Parathyroid adenoma (tissue), 2 donors: ENCODE data around the gene ANKLE1.
A peak's percentile ranks its signal among the peaks of the same experiment; 100 is the strongest.

ENCODE experiments used
- H2AFZ ChIP-seq: fragments of 300-600 bp; sonication (generic); one replicate; pipeline ENCODE4 v1.7.0; 2017; ENCODE audit warnings: antibody characterized with exemption, mild to moderate bottlenecking
- H3K27ac ChIP-seq: fragments of 300-600 bp; sonication (generic); one replicate; pipeline ENCODE4 v1.7.0; 2017
- H3K27me3 ChIP-seq: fragments of 300-600 bp; sonication (generic); one replicate; pipeline ENCODE4 v1.7.0; 2017; ENCODE audit warnings: low read length; ENCODE audit not compliant: control insufficient read depth, insufficient read depth
- H3K36me3 ChIP-seq: fragments of 300-600 bp; sonication (generic); one replicate; pipeline ENCODE4 v1.7.0; 2017; ENCODE audit warnings: low read length; ENCODE audit not compliant: control insufficient read depth, insufficient read depth
- H3K4me1 ChIP-seq: fragments of 300-600 bp; sonication (generic); one replicate; pipeline ENCODE4 v1.7.0; 2017; ENCODE audit warnings: control low read depth
- H3K4me2 ChIP-seq: fragments of 300-600 bp; sonication (generic); one replicate; pipeline ENCODE4 v1.7.0; 2017; ENCODE audit warnings: low read length
- H3K4me3 ChIP-seq: fragments of 300-600 bp; sonication (generic); one replicate; pipeline ENCODE4 v1.7.0; 2017; ENCODE audit warnings: low read depth, low read length
- H3K79me2 ChIP-seq: fragments of 300-600 bp; sonication (generic); one replicate; pipeline ENCODE4 v1.7.0; 2017; ENCODE audit warnings: control low read depth
- H3K9ac ChIP-seq: fragments of 300-600 bp; sonication (generic); one replicate; pipeline ENCODE4 v1.7.0; 2017; ENCODE audit warnings: mild to moderate bottlenecking
- H3K9me3 ChIP-seq: fragments of 300-600 bp; sonication (generic); one replicate; pipeline ENCODE4 v1.7.0; 2017; ENCODE audit warnings: low read length; ENCODE audit not compliant: control insufficient read depth
- TF ChIP-seq, protein P1 (sequence below): fragments of 300-600 bp; sonication (generic); IDR thresholded peaks from one replicate; pipeline ENCODE4 v1.7.0; 2017; ENCODE audit warnings: antibody characterized with exemption, mild to moderate bottlenecking
- donor health status: primary hyperparathyroidism.

Gene ANKLE1, protein sequence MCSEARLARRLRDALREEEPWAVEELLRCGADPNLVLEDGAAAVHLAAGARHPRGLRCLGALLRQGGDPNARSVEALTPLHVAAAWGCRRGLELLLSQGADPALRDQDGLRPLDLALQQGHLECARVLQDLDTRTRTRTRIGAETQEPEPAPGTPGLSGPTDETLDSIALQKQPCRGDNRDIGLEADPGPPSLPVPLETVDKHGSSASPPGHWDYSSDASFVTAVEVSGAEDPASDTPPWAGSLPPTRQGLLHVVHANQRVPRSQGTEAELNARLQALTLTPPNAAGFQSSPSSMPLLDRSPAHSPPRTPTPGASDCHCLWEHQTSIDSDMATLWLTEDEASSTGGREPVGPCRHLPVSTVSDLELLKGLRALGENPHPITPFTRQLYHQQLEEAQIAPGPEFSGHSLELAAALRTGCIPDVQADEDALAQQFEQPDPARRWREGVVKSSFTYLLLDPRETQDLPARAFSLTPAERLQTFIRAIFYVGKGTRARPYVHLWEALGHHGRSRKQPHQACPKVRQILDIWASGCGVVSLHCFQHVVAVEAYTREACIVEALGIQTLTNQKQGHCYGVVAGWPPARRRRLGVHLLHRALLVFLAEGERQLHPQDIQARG

DNA sequence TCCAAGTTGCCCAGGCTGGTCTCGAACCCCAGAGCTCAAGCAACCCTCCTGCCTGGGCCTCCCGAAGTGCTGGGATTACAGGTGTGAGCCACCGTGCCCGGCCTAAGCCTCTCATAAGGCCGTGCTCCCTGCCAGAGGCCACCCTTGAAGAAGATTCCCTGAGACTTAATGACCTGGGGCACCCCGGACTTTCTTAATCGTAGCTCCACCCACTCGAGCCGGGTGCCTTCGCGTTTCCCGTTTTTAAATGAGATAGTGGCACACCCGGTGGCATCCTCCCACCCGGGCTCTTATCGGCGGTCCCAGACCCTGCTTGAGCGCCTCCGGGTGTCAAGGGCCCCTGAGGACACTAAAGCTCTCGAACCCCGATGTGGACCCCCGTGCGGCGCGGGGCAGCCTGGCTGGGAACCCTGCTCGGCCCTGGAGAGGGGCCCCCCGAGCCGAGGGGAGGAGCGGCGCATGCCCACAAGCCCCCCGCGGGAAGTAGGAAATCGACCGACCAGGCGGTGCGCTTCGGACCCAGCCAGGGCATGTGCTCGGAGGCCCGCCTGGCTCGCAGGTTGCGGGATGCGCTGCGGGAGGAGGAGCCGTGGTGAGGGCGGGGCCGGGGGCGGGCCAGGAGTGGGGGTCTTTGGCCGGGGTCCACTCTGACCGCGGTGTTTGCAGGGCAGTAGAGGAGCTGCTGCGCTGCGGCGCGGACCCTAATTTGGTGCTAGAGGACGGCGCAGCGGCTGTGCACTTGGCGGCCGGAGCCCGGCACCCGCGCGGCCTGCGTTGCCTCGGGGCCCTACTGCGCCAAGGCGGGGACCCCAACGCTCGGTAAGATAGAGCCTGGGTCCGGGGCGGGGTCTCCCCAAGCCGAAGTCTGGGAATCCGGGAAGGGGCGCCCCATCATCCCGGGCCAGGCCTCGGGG, at the start of gene ANKLE1:
TSS of gene ANKLE1 (plus strand) at position 511 of the 914 bp plus-strand sequence. CDS start at position 531, 20 bp downstream.
- H3K4me2 ChIP-seq, result peak within 1 kb of the TSS; percentile 54
- TF ChIP-seq, protein P1, sequence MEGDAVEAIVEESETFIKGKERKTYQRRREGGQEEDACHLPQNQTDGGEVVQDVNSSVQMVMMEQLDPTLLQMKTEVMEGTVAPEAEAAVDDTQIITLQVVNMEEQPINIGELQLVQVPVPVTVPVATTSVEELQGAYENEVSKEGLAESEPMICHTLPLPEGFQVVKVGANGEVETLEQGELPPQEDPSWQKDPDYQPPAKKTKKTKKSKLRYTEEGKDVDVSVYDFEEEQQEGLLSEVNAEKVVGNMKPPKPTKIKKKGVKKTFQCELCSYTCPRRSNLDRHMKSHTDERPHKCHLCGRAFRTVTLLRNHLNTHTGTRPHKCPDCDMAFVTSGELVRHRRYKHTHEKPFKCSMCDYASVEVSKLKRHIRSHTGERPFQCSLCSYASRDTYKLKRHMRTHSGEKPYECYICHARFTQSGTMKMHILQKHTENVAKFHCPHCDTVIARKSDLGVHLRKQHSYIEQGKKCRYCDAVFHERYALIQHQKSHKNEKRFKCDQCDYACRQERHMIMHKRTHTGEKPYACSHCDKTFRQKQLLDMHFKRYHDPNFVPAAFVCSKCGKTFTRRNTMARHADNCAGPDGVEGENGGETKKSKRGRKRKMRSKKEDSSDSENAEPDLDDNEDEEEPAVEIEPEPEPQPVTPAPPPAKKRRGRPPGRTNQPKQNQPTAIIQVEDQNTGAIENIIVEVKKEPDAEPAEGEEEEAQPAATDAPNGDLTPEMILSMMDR, result no peak
- no peaks in the 10 kb centered on the region for H3K9me3 ChIP-seq
- H3K27me3 ChIP-seq, result no peaks in the 10 kb centered on the region
- H3K27ac ChIP-seq, result no peak within 1 kb of the TSS
- no peaks in the 10 kb centered on the region for H3K4me1 ChIP-seq
- H3K4me3 ChIP-seq, result peak within 1 kb of the TSS; percentile 20
- no peak within 1 kb of the TSS for H3K9ac ChIP-seq
- H3K79me2 ChIP-seq, result no peaks in the 10 kb centered on the region
- no peaks in the 10 kb centered on the region for H3K36me3 ChIP-seq
- peak within 1 kb of the TSS; percentile 56 for H2AFZ ChIP-seq

DNA sequence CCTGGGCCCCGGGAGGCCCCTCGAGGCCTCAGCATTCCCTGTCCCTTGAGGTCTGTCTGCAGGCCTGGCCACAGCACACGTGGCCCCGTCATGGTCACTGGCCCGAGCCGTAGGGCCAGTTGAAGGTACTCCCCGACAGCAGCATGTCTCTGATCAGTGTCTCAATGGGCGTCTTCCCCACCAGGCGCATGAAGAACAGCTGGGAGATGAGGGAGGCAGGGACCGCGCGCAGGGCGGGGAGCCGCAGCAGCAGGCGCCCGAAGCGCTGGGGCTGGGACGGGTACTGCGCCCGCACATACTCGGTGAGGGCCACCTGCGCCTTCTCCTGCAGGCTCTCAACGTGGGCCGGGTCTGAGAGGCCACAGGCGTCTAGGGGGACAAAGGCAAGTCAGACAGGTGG, 49.4 kb upstream of the ANKLE1 start:
- H2AFZ ChIP-seq, result no peak overlapping the region
- H3K36me3 ChIP-seq, result no peaks in the 10 kb centered on the region
- no peaks in the 10 kb centered on the region for H3K27me3 ChIP-seq
- no peaks in the 10 kb centered on the region for H3K9me3 ChIP-seq
- peaks cover 11% of the 10 kb centered on the region for H3K79me2 ChIP-seq
- H3K4me2 ChIP-seq, result no peak overlapping the region
- peaks cover 16% of the 10 kb centered on the region for H3K4me1 ChIP-seq
- no peak overlapping the region for H3K9ac ChIP-seq
- H3K4me3 ChIP-seq, result no peak overlapping the region
- H3K27ac ChIP-seq, result no peak overlapping the region
- TF ChIP-seq, protein P1, result no peak

DNA sequence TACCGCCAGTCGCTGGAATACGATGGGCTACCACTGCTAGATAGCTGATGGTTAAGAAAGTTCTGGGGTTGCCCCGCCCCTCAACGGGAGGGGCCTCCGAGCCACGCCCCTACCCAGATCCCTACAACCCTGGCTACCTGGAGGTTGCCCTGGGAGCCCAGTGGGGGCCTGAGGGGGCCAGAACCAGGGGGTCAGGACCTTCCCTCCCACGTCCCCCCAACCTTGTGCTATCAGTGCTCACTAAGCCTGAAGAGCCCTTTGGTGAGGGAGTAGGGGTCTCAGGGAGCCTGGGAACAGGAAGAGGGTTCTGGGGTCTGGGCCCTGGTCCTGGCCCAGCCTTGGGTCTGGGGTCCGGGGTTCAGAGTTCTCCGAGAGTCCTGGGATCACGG, 46.8 kb upstream of the ANKLE1 start:
- Histone ChIP-seq H3K79me2 (peaks cover 11% of the 10 kb centered on the region), H3K9ac (no peak overlapping the region), H3K4me1 (peaks cover 16% of the 10 kb centered on the region), H3K4me2 (peak overlapping the region; percentile 81), H3K27me3 (no peaks in the 10 kb centered on the region), H3K36me3 (no peaks in the 10 kb centered on the region), H3K4me3 (no peak overlapping the region), H3K27ac (no peak overlapping the region), H2AFZ (no peak overlapping the region), H3K9me3 (no peaks in the 10 kb centered on the region)
- TF ChIP-seq, protein P1, result no peak

DNA sequence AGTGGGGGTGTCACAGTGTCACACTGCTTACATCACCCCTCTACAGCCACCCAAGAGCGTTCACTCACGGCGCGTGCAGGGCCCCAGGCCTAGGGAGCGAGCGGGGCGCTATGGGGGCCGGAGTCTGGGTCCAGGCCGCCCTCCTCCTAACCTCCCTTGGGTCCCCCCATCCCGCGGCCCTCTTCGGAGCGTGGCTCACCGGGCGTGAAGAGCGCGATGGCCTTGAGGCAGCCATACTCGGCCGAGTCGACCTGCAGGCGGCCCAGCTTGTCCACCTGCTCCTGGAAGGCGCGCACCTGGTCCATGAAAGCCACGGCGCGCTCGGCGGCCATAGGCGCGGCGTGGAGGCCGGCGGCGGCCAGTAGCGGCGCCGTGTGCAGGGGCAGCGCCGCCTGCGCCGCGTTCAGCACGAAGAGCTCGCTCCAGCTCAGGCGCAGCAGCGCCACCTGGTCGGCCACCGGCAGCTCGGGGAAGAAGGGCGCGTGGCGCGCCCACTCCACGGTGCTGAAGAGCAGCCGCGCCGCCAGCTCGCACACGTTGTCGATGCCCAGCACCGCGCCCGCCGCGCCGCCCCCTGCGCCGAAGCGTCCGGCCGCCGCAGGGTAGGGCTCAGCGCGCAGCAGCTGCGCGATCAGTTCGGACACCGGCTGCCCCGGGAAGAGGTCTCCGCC, 46.3 kb upstream of the ANKLE1 start:
- Histone ChIP-seq H3K9ac (no peak overlapping the region), H3K4me3 (peak overlapping the region; percentile 16), H3K79me2 (peaks cover 11% of the 10 kb centered on the region), H3K27me3 (no peaks in the 10 kb centered on the region), H3K4me2 (peak overlapping the region; percentile 81), H3K27ac (peak overlapping the region; percentile 55), H2AFZ (peak overlapping the region; percentile 64), H3K9me3 (no peaks in the 10 kb centered on the region), H3K4me1 (peaks cover 16% of the 10 kb centered on the region), H3K36me3 (no peaks in the 10 kb centered on the region)
- TF ChIP-seq, protein P1, result peak; percentile 59
